Liver (tissue), 9 donors: ENCODE measurements around the gene ANK3. TPM values are rescaled to one million over a fixed set of nuclear protein-coding genes. Genes with fewer than 3 reads are reported as not detected.

Experiments
- DNase-seq: peaks from one replicate; pipeline ENCODE4 v3.0.0-alpha.2; 2017; ENCODE audit warnings: low spot score
- H3K27ac ChIP-seq, 2 donors: one replicate each; pipeline ENCODE4 v1.7.0; 2013; ENCODE audit warnings: inconsistent platforms in 2 of 2, low read length in 2 of 2, control low read depth in 1 of 2, low read depth in 1 of 2, mild to moderate bottlenecking in 1 of 2
- H3K27me3 ChIP-seq, 4 donors: one replicate each; pipeline versions ENCODE4 v1.6.1 to v1.7.0; 2013; ENCODE audit warnings: low read length in 3 of 4, inconsistent platforms in 1 of 4, mild to moderate bottlenecking in 1 of 4, moderate library complexity in 1 of 4; ENCODE audit not compliant: control insufficient read depth in 4 of 4, insufficient read depth in 4 of 4
- H3K36me3 ChIP-seq, 4 donors: one replicate each; pipeline versions ENCODE4 v1.6.1 to v1.7.0; 2013; ENCODE audit warnings: low read length in 3 of 4, mild to moderate bottlenecking in 3 of 4, low read depth in 1 of 4, moderate library complexity in 1 of 4; ENCODE audit not compliant: control insufficient read depth in 4 of 4, insufficient read depth in 3 of 4
- H3K4me1 ChIP-seq, 4 donors: one replicate each; pipeline versions ENCODE4 v1.6.1 to v1.7.0; 2013; ENCODE audit warnings: low read length in 3 of 4, mild to moderate bottlenecking in 3 of 4, moderate library complexity in 1 of 4; ENCODE audit not compliant: control insufficient read depth in 4 of 4, insufficient read depth in 4 of 4
- H3K4me3 ChIP-seq, 3 donors: one replicate each; pipeline versions ENCODE4 v1.6.1 to v1.7.0; 2013; ENCODE audit warnings: low read length in 3 of 3, control low read depth in 1 of 3, low read depth in 1 of 3, mild to moderate bottlenecking in 1 of 3
- H3K9ac ChIP-seq, 2 donors: one replicate each; pipeline ENCODE4 v1.7.0; 2013; ENCODE audit warnings: low read length in 2 of 2, mild to moderate bottlenecking in 2 of 2, moderate library complexity in 2 of 2, control low read depth in 1 of 2, low read depth in 1 of 2
- H3K9me3 ChIP-seq, 4 donors: one replicate each; pipeline versions ENCODE4 v1.6.1 to v1.7.0; 2013; ENCODE audit warnings: low read length in 3 of 4; ENCODE audit not compliant: control insufficient read depth in 4 of 4
- EGR1 ChIP-seq, 2 donors: IDR thresholded peaks; 2 replicates each; pipeline ENCODE4 v1.6.1; 2016 to 2018; ENCODE audit warnings: antibody characterized with exemption in 2 of 2, low read depth in 2 of 2
- FOXA1 ChIP-seq: IDR thresholded peaks from 2 replicates; pipeline ENCODE4 v1.6.1; 2016; ENCODE audit warnings: antibody characterized with exemption
- FOXA2 ChIP-seq: IDR thresholded peaks from 2 replicates; pipeline ENCODE4 v1.6.1; 2016; ENCODE audit warnings: antibody characterized with exemption
- GABPA ChIP-seq, 2 donors: IDR thresholded peaks in 1 of 2; conservative IDR thresholded peaks in 1 of 2; 2 replicates each; pipeline ENCODE4 v1.6.1; 2016; ENCODE audit warnings: antibody characterized with exemption in 2 of 2, mild to moderate bottlenecking in 1 of 2, moderate library complexity in 1 of 2
- HNF4G ChIP-seq: IDR thresholded peaks from 2 replicates; pipeline ENCODE4 v1.6.1; 2016; ENCODE audit warnings: antibody characterized with exemption
- JUND ChIP-seq, 2 donors: IDR thresholded peaks; 2 replicates each; pipeline ENCODE4 v1.6.1; 2016; ENCODE audit warnings: antibody characterized with exemption in 2 of 2
- MAX ChIP-seq: IDR thresholded peaks from 2 replicates; pipeline ENCODE4 v1.6.1; 2016; ENCODE audit warnings: antibody characterized with exemption
- NR2F2 ChIP-seq: IDR thresholded peaks from 2 replicates; pipeline ENCODE4 v1.6.1; 2016; ENCODE audit warnings: antibody characterized with exemption
- RAD21 ChIP-seq, 2 donors: IDR thresholded peaks; 2 replicates each; pipeline ENCODE4 v1.6.1; 2016; ENCODE audit warnings: antibody characterized with exemption in 2 of 2, mild to moderate bottlenecking in 2 of 2
- RXRA ChIP-seq, 2 donors: IDR thresholded peaks; 2 replicates each; pipeline ENCODE4 v1.6.1; 2017 to 2018; ENCODE audit warnings: antibody characterized with exemption in 2 of 2, mild to moderate bottlenecking in 1 of 2
- SP1 ChIP-seq: IDR thresholded peaks from 2 replicates; pipeline ENCODE4 v1.6.1; 2018; ENCODE audit warnings: antibody characterized with exemption, mild to moderate bottlenecking
- TAF1 ChIP-seq: conservative IDR thresholded peaks from 2 replicates; pipeline ENCODE4 v1.6.1; 2016; ENCODE audit warnings: antibody characterized with exemption, mild to moderate bottlenecking
- YY1 ChIP-seq: IDR thresholded peaks from 2 replicates; pipeline ENCODE4 v1.6.1; 2016; ENCODE audit warnings: antibody characterized with exemption, mild to moderate bottlenecking
- ZBTB33 ChIP-seq: IDR thresholded peaks from 2 replicates; pipeline ENCODE4 v1.6.1; 2016; ENCODE audit warnings: antibody characterized with exemption
- WGBS: extraction: QIAGEN DNeasy Blood & Tissue Kit; methylation state at CpG from one replicate; pipeline ENCODE4 v1.1.7; 2013; 5-methylcytosine and 5-hydroxymethylcytosine counted together
- polyA plus RNA-seq, 2 donors: library from polyadenylated mRNA; stranded (reverse) in 1 of 2; unstranded in 1 of 2; fragments of 200-250 nt in 1 of 2; fragments of >200 nt in 1 of 2; fragmentation: Nextera tagmentation in 1 of 2; extraction: Ambion mirVana in 1 of 2; gene quantifications; one replicate each; pipeline versions ENCODE4 v1.2.1 to v1.2.3, GENCODE V29; 2013 to 2015
- total RNA-seq, 2 donors: library from RNA; depleted of rRNA; stranded (reverse); fragments of >200 nt; gene quantifications; one replicate each; pipeline ENCODE4 v1.2.3, GENCODE V29; 2014
- TF ChIP-seq, protein P1 (sequence below): IDR thresholded peaks from 2 replicates; pipeline ENCODE4 v1.6.1; 2016; ENCODE audit warnings: antibody characterized with exemption
- TF ChIP-seq, protein P2 (sequence below): fragments of 150-350 bp; IDR thresholded peaks from 2 replicates; pipeline ENCODE4 v1.5.1; 2017; ENCODE audit warnings: improper control_type of control experiment, low read depth, low read length; ENCODE audit not compliant: missing input control
- TF ChIP-seq, protein P3 (sequence below): IDR thresholded peaks from 2 replicates; pipeline ENCODE4 v1.6.1; 2016; ENCODE audit warnings: antibody characterized with exemption, mild to moderate bottlenecking
- donor health status: healthy.
- donor health status: healthy.
- donor health status: healthy.
- donor health status: healthy.
- donor health status: healthy.

Gene ANK3
- total and polyA plus RNA-seq, 4 donors, result 5.7 to 30.0 (median 9.7) TPM

GRCh38 chr10:60138026-60138425, 251.6 kb downstream of the ANK3 start:
- Histone ChIP-seq H3K27me3 (no peaks in the 10 kb centered on the region), H3K4me1 (no peaks in the 10 kb centered on the region), H3K4me3 (no peak overlapping the region), H3K9me3 (no peaks in the 10 kb centered on the region), H3K36me3 (no peaks in the 10 kb centered on the region), H3K9ac (no peak overlapping the region), H3K27ac (no peak overlapping the region)
- TF ChIP-seq, protein P1, sequence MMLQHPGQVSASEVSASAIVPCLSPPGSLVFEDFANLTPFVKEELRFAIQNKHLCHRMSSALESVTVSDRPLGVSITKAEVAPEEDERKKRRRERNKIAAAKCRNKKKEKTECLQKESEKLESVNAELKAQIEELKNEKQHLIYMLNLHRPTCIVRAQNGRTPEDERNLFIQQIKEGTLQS, result no peak
- no peak for TF ChIP-seq EGR1 (IDR thresholded peaks at IDR 0.05; ENCODE audit: low read depth in 2 of 2)
- TF ChIP-seq, protein P2, sequence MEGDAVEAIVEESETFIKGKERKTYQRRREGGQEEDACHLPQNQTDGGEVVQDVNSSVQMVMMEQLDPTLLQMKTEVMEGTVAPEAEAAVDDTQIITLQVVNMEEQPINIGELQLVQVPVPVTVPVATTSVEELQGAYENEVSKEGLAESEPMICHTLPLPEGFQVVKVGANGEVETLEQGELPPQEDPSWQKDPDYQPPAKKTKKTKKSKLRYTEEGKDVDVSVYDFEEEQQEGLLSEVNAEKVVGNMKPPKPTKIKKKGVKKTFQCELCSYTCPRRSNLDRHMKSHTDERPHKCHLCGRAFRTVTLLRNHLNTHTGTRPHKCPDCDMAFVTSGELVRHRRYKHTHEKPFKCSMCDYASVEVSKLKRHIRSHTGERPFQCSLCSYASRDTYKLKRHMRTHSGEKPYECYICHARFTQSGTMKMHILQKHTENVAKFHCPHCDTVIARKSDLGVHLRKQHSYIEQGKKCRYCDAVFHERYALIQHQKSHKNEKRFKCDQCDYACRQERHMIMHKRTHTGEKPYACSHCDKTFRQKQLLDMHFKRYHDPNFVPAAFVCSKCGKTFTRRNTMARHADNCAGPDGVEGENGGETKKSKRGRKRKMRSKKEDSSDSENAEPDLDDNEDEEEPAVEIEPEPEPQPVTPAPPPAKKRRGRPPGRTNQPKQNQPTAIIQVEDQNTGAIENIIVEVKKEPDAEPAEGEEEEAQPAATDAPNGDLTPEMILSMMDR, result no peak
- no peak for TF ChIP-seq GABPA (IDR thresholded peaks at IDR 0.05 in 1 of 2, conservative IDR thresholded peaks at IDR 0.05 in 1 of 2)
- TF ChIP-seq, protein P3, sequence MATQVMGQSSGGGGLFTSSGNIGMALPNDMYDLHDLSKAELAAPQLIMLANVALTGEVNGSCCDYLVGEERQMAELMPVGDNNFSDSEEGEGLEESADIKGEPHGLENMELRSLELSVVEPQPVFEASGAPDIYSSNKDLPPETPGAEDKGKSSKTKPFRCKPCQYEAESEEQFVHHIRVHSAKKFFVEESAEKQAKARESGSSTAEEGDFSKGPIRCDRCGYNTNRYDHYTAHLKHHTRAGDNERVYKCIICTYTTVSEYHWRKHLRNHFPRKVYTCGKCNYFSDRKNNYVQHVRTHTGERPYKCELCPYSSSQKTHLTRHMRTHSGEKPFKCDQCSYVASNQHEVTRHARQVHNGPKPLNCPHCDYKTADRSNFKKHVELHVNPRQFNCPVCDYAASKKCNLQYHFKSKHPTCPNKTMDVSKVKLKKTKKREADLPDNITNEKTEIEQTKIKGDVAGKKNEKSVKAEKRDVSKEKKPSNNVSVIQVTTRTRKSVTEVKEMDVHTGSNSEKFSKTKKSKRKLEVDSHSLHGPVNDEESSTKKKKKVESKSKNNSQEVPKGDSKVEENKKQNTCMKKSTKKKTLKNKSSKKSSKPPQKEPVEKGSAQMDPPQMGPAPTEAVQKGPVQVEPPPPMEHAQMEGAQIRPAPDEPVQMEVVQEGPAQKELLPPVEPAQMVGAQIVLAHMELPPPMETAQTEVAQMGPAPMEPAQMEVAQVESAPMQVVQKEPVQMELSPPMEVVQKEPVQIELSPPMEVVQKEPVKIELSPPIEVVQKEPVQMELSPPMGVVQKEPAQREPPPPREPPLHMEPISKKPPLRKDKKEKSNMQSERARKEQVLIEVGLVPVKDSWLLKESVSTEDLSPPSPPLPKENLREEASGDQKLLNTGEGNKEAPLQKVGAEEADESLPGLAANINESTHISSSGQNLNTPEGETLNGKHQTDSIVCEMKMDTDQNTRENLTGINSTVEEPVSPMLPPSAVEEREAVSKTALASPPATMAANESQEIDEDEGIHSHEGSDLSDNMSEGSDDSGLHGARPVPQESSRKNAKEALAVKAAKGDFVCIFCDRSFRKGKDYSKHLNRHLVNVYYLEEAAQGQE, result no peak
- no peak for TF ChIP-seq RAD21 (IDR thresholded peaks at IDR 0.05)
- TF ChIP-seq MAX, result no peak
- TF ChIP-seq YY1, result no peak
- TF ChIP-seq SP1, result no peak
- no peak for TF ChIP-seq ZBTB33
- TF ChIP-seq NR2F2, result no peak
- TF ChIP-seq TAF1, result no peak
- TF ChIP-seq JUND (IDR thresholded peaks at IDR 0.05), result no peak
- TF ChIP-seq FOXA1, result no peak
- no peak for DNase-seq

DNA sequence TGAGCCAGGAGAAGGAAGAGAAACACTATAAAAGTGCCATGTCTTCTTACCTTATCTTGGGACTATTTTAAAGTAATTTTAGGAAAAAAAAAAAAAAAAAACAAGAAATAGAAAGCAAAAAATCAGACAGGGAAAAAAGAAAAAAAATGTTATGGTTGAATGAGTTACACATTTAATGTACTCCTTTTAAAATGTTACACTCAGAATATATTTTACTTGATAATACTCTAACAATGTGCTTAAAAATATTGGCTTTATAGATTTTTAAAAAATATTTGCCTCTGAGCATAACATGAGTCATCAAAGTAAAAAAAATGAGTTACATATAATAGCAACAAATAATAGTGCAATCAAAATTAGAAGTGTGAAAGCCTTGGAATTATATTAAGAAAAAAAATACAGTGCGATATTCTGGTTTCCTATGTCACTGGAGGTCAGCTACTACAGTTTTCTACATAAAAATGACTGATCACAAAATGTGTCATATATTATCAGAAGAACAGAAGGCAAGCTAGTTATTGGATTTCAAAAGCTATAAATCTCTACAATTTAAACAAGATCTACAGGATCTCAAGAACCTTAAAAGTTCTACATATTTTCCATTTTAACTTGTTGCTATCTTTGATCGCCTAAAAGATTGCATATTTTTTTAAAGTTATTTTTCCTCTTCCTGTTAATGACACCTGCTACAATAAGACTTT, 252.2 kb downstream of the ANK3 start:
- Histone ChIP-seq H3K27ac (no peak overlapping the region), H3K27me3 (no peaks in the 10 kb centered on the region), H3K4me1 (no peaks in the 10 kb centered on the region), H3K9ac (no peak overlapping the region), H3K36me3 (no peaks in the 10 kb centered on the region), H3K9me3 (no peaks in the 10 kb centered on the region), H3K4me3 (no peak overlapping the region)
- 88% methylated on average over 2 of the region's 2 CpGs for WGBS
- DNase-seq, result no peak
- TF ChIP-seq EGR1 (IDR thresholded peaks at IDR 0.05; ENCODE audit: low read depth in 2 of 2) (no peak), FOXA2 (no peak), JUND (IDR thresholded peaks at IDR 0.05) (no peak), MAX (no peak), NR2F2 (no peak), FOXA1 (no peak), RAD21 (IDR thresholded peaks at IDR 0.05) (no peak), HNF4G (no peak), YY1 (no peak), ZBTB33 (no peak), RXRA (IDR thresholded peaks at IDR 0.05) (no peak), GABPA (IDR thresholded peaks at IDR 0.05 in 1 of 2, conservative IDR thresholded peaks at IDR 0.05 in 1 of 2) (no peak)
- TF ChIP-seq, protein P1, result no peak
- TF ChIP-seq, protein P2, result no peak
